ENCODE data around the gene MIEF1. TPM values are rescaled to one million over a fixed set of nuclear protein-coding genes. Genes with fewer than 3 reads are reported as not detected.

MIEF1 gene
- total and polyA plus RNA-seq, 4 donors, result 7.1 to 28.9 (median 17.4) TPM

DNA sequence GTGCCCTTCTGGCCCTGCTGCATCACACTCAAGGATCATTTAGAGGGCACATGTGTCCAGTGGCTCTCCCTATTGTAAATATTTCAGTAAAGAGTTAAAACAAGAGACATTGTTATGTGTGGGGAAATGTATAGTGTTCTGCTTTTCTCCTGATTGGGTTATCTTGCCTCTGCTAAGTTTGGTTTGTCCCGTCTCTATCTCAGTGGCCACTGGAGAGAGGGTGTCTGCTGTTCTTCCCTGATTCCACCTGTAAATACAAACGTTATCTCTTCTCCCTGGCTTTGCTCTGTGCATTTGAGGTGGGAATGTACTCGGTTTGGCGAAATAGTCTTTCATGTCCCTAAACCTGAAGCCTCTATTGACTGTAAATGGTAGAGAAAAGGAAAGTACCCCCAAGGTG lies 6.3 kb downstream of the MIEF1 start:
- H3K36me3 ChIP-seq (ENCODE audit: control insufficient read depth in 4 of 4, insufficient read depth in 4 of 4, low read length in 4 of 4), result peaks cover 21 to 56% (median 34%) of the 10 kb centered on the region in 4 donors
- DNase-seq (no peak), ATAC-seq (ENCODE audit: insufficient read depth, low FRiP score) (no peak)
- no peak overlapping the region for H3K4me3 ChIP-seq
- H3K27me3 ChIP-seq (ENCODE audit: control insufficient read depth in 3 of 3, insufficient read depth in 3 of 3, low read length in 2 of 3), result no peaks in the 10 kb centered on the region
- H3K4me1 ChIP-seq (ENCODE audit: control insufficient read depth in 5 of 5, insufficient read depth in 5 of 5, low read length in 5 of 5), result peaks cover 0 to 6% (median 4%) of the 10 kb centered on the region in 5 donors
- no peaks in the 10 kb centered on the region for H3K9me3 ChIP-seq (ENCODE audit: control insufficient read depth in 4 of 4, insufficient read depth in 3 of 4, low read length in 3 of 4)
- H3K9ac ChIP-seq (ENCODE audit: insufficient read depth in 1 of 2, low read length in 2 of 2), result no peak overlapping the region
- TF ChIP-seq, protein P1, sequence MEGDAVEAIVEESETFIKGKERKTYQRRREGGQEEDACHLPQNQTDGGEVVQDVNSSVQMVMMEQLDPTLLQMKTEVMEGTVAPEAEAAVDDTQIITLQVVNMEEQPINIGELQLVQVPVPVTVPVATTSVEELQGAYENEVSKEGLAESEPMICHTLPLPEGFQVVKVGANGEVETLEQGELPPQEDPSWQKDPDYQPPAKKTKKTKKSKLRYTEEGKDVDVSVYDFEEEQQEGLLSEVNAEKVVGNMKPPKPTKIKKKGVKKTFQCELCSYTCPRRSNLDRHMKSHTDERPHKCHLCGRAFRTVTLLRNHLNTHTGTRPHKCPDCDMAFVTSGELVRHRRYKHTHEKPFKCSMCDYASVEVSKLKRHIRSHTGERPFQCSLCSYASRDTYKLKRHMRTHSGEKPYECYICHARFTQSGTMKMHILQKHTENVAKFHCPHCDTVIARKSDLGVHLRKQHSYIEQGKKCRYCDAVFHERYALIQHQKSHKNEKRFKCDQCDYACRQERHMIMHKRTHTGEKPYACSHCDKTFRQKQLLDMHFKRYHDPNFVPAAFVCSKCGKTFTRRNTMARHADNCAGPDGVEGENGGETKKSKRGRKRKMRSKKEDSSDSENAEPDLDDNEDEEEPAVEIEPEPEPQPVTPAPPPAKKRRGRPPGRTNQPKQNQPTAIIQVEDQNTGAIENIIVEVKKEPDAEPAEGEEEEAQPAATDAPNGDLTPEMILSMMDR (IDR thresholded peaks at IDR 0.05; ENCODE audit: control extremely low read depth, extremely low read depth), result no peak
- no peak overlapping the region for H3K27ac ChIP-seq (ENCODE audit: low read depth in 1 of 2, low read length in 1 of 2)
- WGBS, 2 donors, result 80 to 87% methylated on average over 4 of the region's 4 CpGs

DNA sequence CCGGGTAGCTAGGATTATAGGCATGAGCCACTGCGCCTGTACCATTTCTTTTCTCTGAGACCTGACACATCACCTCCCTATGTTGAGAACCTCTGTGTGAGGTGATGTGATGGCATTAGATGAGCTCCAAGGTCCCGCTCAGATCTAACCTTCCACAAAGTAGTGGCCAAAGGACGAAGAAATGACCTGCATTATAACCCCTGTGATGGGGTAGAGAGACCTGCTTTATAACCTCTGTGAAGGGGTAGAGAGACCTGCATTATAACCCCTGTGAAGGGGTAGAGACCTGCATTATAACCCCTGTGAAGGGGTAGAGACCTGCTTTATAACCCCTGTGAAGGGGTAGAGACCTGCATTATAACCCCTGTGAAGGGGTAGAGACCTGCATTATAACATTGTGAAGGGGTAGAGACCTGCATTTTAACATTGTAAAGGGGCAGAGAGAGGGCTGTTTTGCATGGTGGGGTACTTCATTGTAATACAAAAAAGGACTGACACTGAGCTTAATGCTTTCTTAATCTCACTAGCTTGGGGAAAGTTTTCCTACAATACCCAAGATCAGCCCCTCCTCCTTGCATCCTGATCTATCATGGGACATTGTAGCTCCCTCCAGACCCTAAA lies 8.5 kb downstream of the MIEF1 start:
- WGBS, 2 donors, result 92 to 99% methylated on average over 4 of the region's 4 CpGs
- Histone ChIP-seq H3K9ac (ENCODE audit: insufficient read depth in 1 of 2, low read length in 2 of 2) (no peak overlapping the region), H3K27me3 (ENCODE audit: control insufficient read depth in 3 of 3, insufficient read depth in 3 of 3, low read length in 2 of 3) (no peaks in the 10 kb centered on the region), H3K36me3 (ENCODE audit: control insufficient read depth in 4 of 4, insufficient read depth in 4 of 4, low read length in 4 of 4) (peaks cover 20 to 61% (median 41%) of the 10 kb centered on the region in 4 donors), H3K4me1 (ENCODE audit: control insufficient read depth in 5 of 5, insufficient read depth in 5 of 5, low read length in 5 of 5) (peaks cover 0 to 3% (median 0%) of the 10 kb centered on the region in 5 donors), H3K9me3 (ENCODE audit: control insufficient read depth in 4 of 4, insufficient read depth in 3 of 4, low read length in 3 of 4) (no peaks in the 10 kb centered on the region), H3K4me3 (no peak overlapping the region), H3K27ac (ENCODE audit: low read depth in 1 of 2, low read length in 1 of 2) (no peak overlapping the region)
- DNase-seq (no peak), ATAC-seq (ENCODE audit: insufficient read depth, low FRiP score) (no peak)
- TF ChIP-seq, protein P1 (IDR thresholded peaks at IDR 0.05; ENCODE audit: control extremely low read depth, extremely low read depth), result no peak

DNA sequence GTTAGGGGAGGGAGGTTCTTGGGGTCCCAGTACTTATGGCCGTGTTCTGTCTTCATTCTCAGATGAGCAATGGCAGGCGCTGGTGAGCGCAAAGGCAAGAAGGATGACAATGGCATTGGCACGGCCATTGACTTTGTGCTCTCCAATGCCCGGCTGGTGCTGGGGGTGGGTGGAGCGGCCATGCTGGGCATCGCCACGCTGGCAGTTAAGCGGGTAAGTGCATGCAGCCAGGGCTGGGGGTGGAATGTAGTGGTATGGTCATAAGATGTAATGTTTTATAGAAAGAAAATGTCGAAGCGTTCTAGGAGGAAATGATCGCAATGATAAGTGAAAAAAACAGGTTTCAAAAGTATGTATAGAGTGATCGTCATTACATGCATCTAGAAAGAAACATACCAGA lies 9.1 kb downstream of the MIEF1 start:
- Histone ChIP-seq H3K36me3 (ENCODE audit: control insufficient read depth in 4 of 4, insufficient read depth in 4 of 4, low read length in 4 of 4) (peaks cover 20 to 58% (median 39%) of the 10 kb centered on the region in 4 donors), H3K4me3 (no peak overlapping the region), H3K27ac (ENCODE audit: low read depth in 1 of 2, low read length in 1 of 2) (no peak overlapping the region), H3K27me3 (ENCODE audit: control insufficient read depth in 3 of 3, insufficient read depth in 3 of 3, low read length in 2 of 3) (no peaks in the 10 kb centered on the region), H3K4me1 (ENCODE audit: control insufficient read depth in 5 of 5, insufficient read depth in 5 of 5, low read length in 5 of 5) (peaks cover 0 to 3% (median 0%) of the 10 kb centered on the region in 5 donors), H3K9me3 (ENCODE audit: control insufficient read depth in 4 of 4, insufficient read depth in 3 of 4, low read length in 3 of 4) (no peaks in the 10 kb centered on the region), H3K9ac (ENCODE audit: insufficient read depth in 1 of 2, low read length in 2 of 2) (no peak overlapping the region)
- DNase-seq (no peak), ATAC-seq (ENCODE audit: insufficient read depth, low FRiP score) (no peak)
- TF ChIP-seq, protein P1 (IDR thresholded peaks at IDR 0.05; ENCODE audit: control extremely low read depth, extremely low read depth), result no peak
- 93 to 94% methylated on average over 13 of the region's 13 CpGs for WGBS, 2 donors

DNA sequence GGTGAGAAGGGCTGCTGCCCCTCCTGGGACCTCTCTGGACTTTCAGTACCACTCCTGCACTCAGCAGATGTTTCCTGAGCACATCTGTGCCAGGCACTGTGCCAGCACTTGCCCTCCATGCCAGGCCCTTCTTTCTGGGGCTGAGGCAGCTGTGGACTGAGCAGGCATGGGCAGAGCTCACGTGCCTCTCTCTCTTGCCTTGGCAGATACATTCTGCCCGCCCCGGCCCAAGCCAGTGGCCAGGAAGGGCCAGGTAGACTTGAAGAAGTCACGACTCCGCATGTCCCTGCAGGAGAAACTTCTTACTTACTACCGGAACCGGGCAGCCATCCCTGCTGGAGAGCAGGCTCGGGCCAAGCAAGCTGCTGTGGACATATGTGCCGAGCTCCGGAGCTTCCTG lies 9.9 kb downstream of the MIEF1 start:
- H3K9ac ChIP-seq (ENCODE audit: insufficient read depth in 1 of 2, low read length in 2 of 2), result no peak overlapping the region
- H3K9me3 ChIP-seq (ENCODE audit: control insufficient read depth in 4 of 4, insufficient read depth in 3 of 4, low read length in 3 of 4), result no peaks in the 10 kb centered on the region
- no peak for DNase-seq
- peaks cover 0 to 3% (median 0%) of the 10 kb centered on the region in 5 donors for H3K4me1 ChIP-seq (ENCODE audit: control insufficient read depth in 5 of 5, insufficient read depth in 5 of 5, low read length in 5 of 5)
- no peak overlapping the region for H3K4me3 ChIP-seq
- no peak for ATAC-seq (ENCODE audit: insufficient read depth, low FRiP score)
- peaks cover 17 to 55% (median 35%) of the 10 kb centered on the region in 4 donors for H3K36me3 ChIP-seq (ENCODE audit: control insufficient read depth in 4 of 4, insufficient read depth in 4 of 4, low read length in 4 of 4)
- no peak overlapping the region for H3K27ac ChIP-seq (ENCODE audit: low read depth in 1 of 2, low read length in 1 of 2)
- TF ChIP-seq, protein P1 (IDR thresholded peaks at IDR 0.05; ENCODE audit: control extremely low read depth, extremely low read depth), result no peak
- WGBS, 2 donors, result 95 to 97% methylated on average over 10 of the region's 10 CpGs
- H3K27me3 ChIP-seq (ENCODE audit: control insufficient read depth in 3 of 3, insufficient read depth in 3 of 3, low read length in 2 of 3), result no peaks in the 10 kb centered on the region
